HepG2 (cell line): ENCODE data around the gene CELF5. TPM values are rescaled to one million over a fixed set of nuclear protein-coding genes. Genes with fewer than 3 reads are reported as not detected.

Source experiments
- ATAC-seq: fragments of 200-7000 bp; cut with Tn5 transposase; 3 replicates; pipeline ENCODE4 v1.9.1; 2020; ENCODE audit warnings: mild to moderate bottlenecking, moderate library complexity
- BruUV-seq: library from RNA; stranded (reverse); fragments of 400-500 nt; replicated peaks from 2 replicates; lab custom pipeline; 2021; lab: Mats Ljungman, UMichigan
- CTCF ChIA-PET: fragments of 300-600 bp; formaldehyde crosslinking; extraction: SDS; loops from one replicate; lab custom pipeline; 2021; ENCODE audit warnings: low total read pairs, inconsistent platforms, low intra/inter-chr PET ratio; lab: Yijun Ruan, JAX
- POLR2A ChIA-PET: fragments of 350-600 bp; sonication (Branson Sonifier 250); formaldehyde crosslinking; loops from one replicate; lab custom pipeline; 2020; ENCODE audit warnings: antibody characterized with exemption, inconsistent platforms; lab: Yijun Ruan, JAX
- DNase-seq: peaks from one replicate; pipeline ENCODE4 v3.0.0-alpha.2; 2015; ENCODE audit warnings: low spot score
- FAIRE-seq: peaks from 3 replicates; lab custom pipeline; 2011; peaks lifted over from hg19 to GRCh38; lab: Jason Lieb, UNC
- H2AFZ ChIP-seq: one replicate; pipeline ENCODE4 v1.6.1; 2011; ENCODE audit warnings: low read length, inconsistent platforms
- H3K27ac ChIP-seq: fragments of 300-600 bp; 3 replicates; pipeline ENCODE4 v1.8.0; 2011; ENCODE audit warnings: mixed run types, mild to moderate bottlenecking, mixed read lengths, low read length, inconsistent platforms; ENCODE audit not compliant: insufficient read depth; ENCODE audit errors: extremely low read length
- H3K27me3 ChIP-seq, 2 experiments: fragments of 200-600 bp in 1 of 2; 2 replicates in 1 of 2; 3 replicates in 1 of 2; pipeline versions ENCODE4 v1.6.0 to v1.8.0; 2011; ENCODE audit warnings: low read length in 2 of 2, mild to moderate bottlenecking in 2 of 2, moderate library complexity in 2 of 2, inconsistent platforms in 1 of 2; ENCODE audit not compliant: insufficient read depth in 2 of 2, control insufficient read depth in 1 of 2
- H3K36me3 ChIP-seq, 2 experiments: fragments of 200-600 bp in 1 of 2; replicated peaks in 1 of 2; 2 replicates in 1 of 2; 3 replicates in 1 of 2; pipeline versions ENCODE4 v1.5.1 to v1.8.0; 2011; ENCODE audit warnings: low read length in 2 of 2, inconsistent platforms in 1 of 2; ENCODE audit not compliant: insufficient read depth in 2 of 2, control insufficient read depth in 1 of 2
- H3K4me1 ChIP-seq: 2 replicates; pipeline ENCODE4 v1.5.1; 2012; ENCODE audit warnings: low read length, inconsistent platforms; ENCODE audit not compliant: insufficient read depth
- H3K4me2 ChIP-seq: 2 replicates; pipeline ENCODE4 v1.6.0; 2011; ENCODE audit warnings: low read depth, low read length, inconsistent platforms
- H3K4me3 ChIP-seq, 3 experiments: fragments of 200-600 bp in 1 of 3; sonication (generic), shearing (Covaris generic) in 1 of 3; replicated peaks in 1 of 3; 2 replicates each; pipeline ENCODE4 v1.5.1; 2011 to 2016; ENCODE audit warnings: low read length in 3 of 3, inconsistent platforms in 2 of 3, low read depth in 2 of 3, mild to moderate bottlenecking in 2 of 3, control low read depth in 1 of 3, mixed read lengths in 1 of 3; ENCODE audit not compliant: insufficient read depth in 1 of 3
- H3K79me2 ChIP-seq: one replicate; pipeline ENCODE4 v1.6.1; 2011; ENCODE audit warnings: low read length, inconsistent platforms; ENCODE audit not compliant: insufficient read depth
- H3K9ac ChIP-seq: 2 replicates; pipeline ENCODE4 v1.6.0; 2011; ENCODE audit warnings: mild to moderate bottlenecking, low read depth, low read length, inconsistent platforms; ENCODE audit not compliant: insufficient read depth
- H3K9me3 ChIP-seq: 2 replicates; pipeline ENCODE4 v1.5.1; 2012; ENCODE audit warnings: mild to moderate bottlenecking, low read length
- H4K20me1 ChIP-seq: 2 replicates; pipeline ENCODE4 v1.6.0; 2011; ENCODE audit warnings: inconsistent platforms, mild to moderate bottlenecking, low read length, moderate library complexity; ENCODE audit not compliant: insufficient read depth
- ATM ChIP-seq: fragments of 450-650 bp; IDR thresholded peaks from 2 replicates; pipeline ENCODE4 v1.7.1; 2017; ENCODE audit warnings: mild to moderate bottlenecking, borderline replicate concordance
- ELF3 ChIP-seq: IDR thresholded peaks from 2 replicates; pipeline ENCODE4 v1.6.1; 2016; ENCODE audit warnings: missing genetic modification reagents, missing compliant biosample characterization
- HNF4A ChIP-seq: sonication (generic); formaldehyde crosslinking; IDR thresholded peaks from 2 replicates; pipeline ENCODE4 v1.4.0; 2020; ENCODE audit warnings: missing genetic modification reagents
- KLF12 ChIP-seq: sonication (generic); formaldehyde crosslinking; IDR thresholded peaks from 2 replicates; pipeline ENCODE4 v1.4.0; 2020; ENCODE audit warnings: missing genetic modification reagents, borderline replicate concordance
- MLLT10 ChIP-seq: sonication (generic); formaldehyde crosslinking; IDR thresholded peaks from 2 replicates; pipeline ENCODE4 v1.4.0; 2020; ENCODE audit warnings: missing genetic modification reagents
- MYC ChIP-seq: sonication (generic); formaldehyde crosslinking; IDR thresholded peaks from 2 replicates; pipeline ENCODE4 v1.9.0; 2021; ENCODE audit warnings: missing genetic modification reagents, borderline replicate concordance
- SKI ChIP-seq: fragments of 450-650 bp; IDR thresholded peaks from one replicate; pipeline ENCODE4 v1.6.1; 2018; ENCODE audit warnings: mild to moderate bottlenecking; ENCODE audit not compliant: partially characterized antibody
- ZBTB3 ChIP-seq: sonication (generic); formaldehyde crosslinking; IDR thresholded peaks from 2 replicates; pipeline ENCODE4 v1.4.0; 2020; ENCODE audit warnings: low read depth, mild to moderate bottlenecking, moderate library complexity, missing genetic modification reagents, borderline replicate concordance
- WGBS: methylation state at CpG from one replicate; pipeline ENCODE4 v1.1.6; 2017; ENCODE audit warnings: low lambda C conversion rate; 5-methylcytosine and 5-hydroxymethylcytosine counted together
- in situ Hi-C: cut with HindIII; loops from 2 replicates; pipeline ENCODE4 v1.10.0; 2017; ENCODE audit warnings: low pct_unique_long_range_greater_than_20kb; ENCODE audit not compliant: extremely low pct_ligation_motif_present
- intact Hi-C: fragments of 100-400 bp; cut with micrococcal nuclease; formaldehyde crosslinking; loops from one replicate; pipeline ENCODE4 v1.10.0; 2022; ENCODE audit not compliant: unreplicated experiment
- polyA plus RNA-seq, 8 experiments: library from polyadenylated mRNA; depleted of rRNA in 3 of 8; stranded (reverse) in 7 of 8; unstranded in 1 of 8; fragments of >200 nt; fragmentation: Illumina TruSeq in 4 of 8; extraction: Trizol in 4 of 8; gene quantifications; 2 replicates each; pipeline versions ENCODE4 v1.2.1 to v1.2.3, GENCODE V29; 2011 to 2016; ENCODE audit warnings: low read depth in 4 of 8, missing spikeins in 1 of 8, mixed read lengths in 1 of 8; ENCODE audit not compliant: insufficient read depth in 1 of 8
- total RNA-seq, 5 experiments: library from RNA; depleted of rRNA; stranded (reverse); fragments of >200 nt; fragmentation: Illumina TruSeq; extraction: Trizol; gene quantifications; 2 replicates each; pipeline ENCODE4 v1.2.3, GENCODE V29; 2016; ENCODE audit warnings: low read depth in 1 of 5
- TF ChIP-seq, protein P1 (sequence below): sonication (generic); formaldehyde crosslinking; IDR thresholded peaks from 2 replicates; pipeline ENCODE4 v1.4.0; 2020; ENCODE audit warnings: missing genetic modification reagents
- TF ChIP-seq, protein P2 (sequence below): sonication (generic); formaldehyde crosslinking; IDR thresholded peaks from 2 replicates; pipeline ENCODE4 v1.4.0; 2020; ENCODE audit warnings: missing genetic modification reagents

The CELF5 gene
- total and polyA plus RNA-seq, 2 of the 13 experiments (the other 11 are each of a cell fraction or from before 2014, with no cell fraction given): 0.31 to 0.84 TPM

DNA sequence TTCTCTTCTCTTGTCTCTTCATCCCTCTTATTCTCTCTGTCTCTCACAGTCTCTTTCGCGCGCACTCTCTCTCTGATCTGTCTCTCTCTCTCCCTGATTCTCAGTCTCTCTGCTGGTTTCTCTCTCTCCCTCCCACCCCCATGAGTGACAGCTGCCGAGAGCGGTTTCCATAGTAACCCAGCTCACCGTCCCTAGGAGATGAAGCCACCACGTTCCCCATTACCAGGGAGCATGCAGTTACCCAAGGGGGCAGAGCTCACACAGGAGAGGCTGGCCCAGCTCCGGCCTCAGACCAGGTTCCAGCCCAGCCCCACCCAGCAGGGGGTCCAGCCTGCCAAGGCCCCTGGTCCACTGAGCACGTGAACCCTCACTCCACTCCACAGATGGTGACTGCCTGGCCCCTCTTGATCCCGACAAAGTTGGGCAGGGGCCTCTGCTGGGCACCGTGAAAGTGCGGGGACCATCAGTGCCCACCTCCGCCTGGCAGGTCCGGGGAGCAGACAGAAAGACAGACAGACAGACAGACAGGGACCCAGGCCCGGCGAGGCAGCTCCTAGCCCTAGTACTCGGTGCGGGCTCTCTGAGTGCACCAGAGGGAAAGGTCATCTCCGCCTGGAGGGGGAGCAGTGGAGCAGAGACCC lies 50.6 kb downstream of the CELF5 start (continued):
- TF ChIP-seq, protein P1, sequence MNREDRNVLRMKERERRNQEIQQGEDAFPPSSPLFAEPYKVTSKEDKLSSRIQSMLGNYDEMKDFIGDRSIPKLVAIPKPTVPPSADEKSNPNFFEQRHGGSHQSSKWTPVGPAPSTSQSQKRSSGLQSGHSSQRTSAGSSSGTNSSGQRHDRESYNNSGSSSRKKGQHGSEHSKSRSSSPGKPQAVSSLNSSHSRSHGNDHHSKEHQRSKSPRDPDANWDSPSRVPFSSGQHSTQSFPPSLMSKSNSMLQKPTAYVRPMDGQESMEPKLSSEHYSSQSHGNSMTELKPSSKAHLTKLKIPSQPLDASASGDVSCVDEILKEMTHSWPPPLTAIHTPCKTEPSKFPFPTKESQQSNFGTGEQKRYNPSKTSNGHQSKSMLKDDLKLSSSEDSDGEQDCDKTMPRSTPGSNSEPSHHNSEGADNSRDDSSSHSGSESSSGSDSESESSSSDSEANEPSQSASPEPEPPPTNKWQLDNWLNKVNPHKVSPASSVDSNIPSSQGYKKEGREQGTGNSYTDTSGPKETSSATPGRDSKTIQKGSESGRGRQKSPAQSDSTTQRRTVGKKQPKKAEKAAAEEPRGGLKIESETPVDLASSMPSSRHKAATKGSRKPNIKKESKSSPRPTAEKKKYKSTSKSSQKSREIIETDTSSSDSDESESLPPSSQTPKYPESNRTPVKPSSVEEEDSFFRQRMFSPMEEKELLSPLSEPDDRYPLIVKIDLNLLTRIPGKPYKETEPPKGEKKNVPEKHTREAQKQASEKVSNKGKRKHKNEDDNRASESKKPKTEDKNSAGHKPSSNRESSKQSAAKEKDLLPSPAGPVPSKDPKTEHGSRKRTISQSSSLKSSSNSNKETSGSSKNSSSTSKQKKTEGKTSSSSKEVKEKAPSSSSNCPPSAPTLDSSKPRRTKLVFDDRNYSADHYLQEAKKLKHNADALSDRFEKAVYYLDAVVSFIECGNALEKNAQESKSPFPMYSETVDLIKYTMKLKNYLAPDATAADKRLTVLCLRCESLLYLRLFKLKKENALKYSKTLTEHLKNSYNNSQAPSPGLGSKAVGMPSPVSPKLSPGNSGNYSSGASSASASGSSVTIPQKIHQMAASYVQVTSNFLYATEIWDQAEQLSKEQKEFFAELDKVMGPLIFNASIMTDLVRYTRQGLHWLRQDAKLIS: no peak
- no peak for TF ChIP-seq ATM
- no peak for TF ChIP-seq ELF3 (CRISPR knock-in tag)

DNA sequence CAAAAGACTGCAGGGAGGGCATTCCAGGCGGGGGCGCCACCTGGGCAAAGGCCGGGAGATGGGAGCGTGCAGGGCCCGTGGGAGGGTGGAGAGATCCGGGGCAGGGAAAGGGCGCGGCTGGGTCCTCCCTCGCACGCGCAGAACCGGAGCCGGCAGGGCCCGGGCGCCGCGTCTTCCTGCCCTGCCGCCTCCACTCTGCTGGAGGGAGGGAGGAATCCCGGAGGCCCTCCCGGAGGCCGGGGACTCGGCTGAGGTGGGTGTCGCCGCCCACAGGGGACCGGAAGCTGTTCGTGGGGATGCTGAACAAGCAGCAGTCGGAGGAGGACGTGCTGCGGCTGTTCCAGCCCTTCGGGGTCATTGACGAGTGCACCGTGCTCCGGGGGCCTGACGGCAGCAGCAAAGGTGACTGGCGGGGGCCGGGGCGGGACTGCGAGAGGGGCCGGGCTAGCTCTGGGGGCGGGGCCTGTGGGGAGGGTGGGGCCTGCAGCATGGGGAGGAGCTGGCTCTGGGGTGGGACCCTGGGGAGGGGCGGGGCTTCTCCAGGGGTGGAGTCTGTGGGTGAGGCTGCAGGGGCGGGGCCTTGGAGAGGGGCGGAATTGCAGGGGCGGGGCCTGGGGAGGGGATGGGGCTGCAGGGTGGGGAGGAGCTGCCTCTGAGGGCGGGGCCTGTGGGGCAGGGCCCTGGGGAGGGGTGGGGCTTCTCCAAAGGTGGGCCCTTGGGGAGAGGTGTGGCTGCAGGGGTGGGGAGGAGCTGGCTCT lies 51.3 kb downstream of the CELF5 start:
- Histone ChIP-seq H3K36me3 (no peaks in the 10 kb centered on the region), H4K20me1 (no peaks in the 10 kb centered on the region), H3K4me1 (peaks cover 30% of the 10 kb centered on the region), H2AFZ (no peak overlapping the region), H3K79me2 (no peaks in the 10 kb centered on the region), H3K9me3 (no peaks in the 10 kb centered on the region), H3K4me3 (peak overlapping the region; percentile 16 to 78 (median 68); a peak in 5 of 6 replicates), H3K27ac (peak overlapping the region; percentile 51), H3K4me2 (peak overlapping the region; percentile 95), H3K27me3 (peaks cover 4 to 26% of the 10 kb centered on the region in 2 experiments; a peak in 3 of 5 replicates), H3K9ac (peak overlapping the region; percentile 49)
- intact Hi-C loops: no loop called here
- BruUV-seq: no TSS peak
- peak; percentile 78 for ATAC-seq
- in situ Hi-C loops: no loop called here
- peak; percentile 77 for DNase-seq
- no peak for FAIRE-seq
- WGBS: 0% methylated on average over 10 of the region's 45 CpGs
- POLR2A ChIA-PET: interaction anchor here (1.1 to 2.3 kb wide), 8 partner anchors 9 to 487 kb away, joined by 5 to 55 read pairs (median 6); partner anchors contain the start of genes MRPL54 and ZNF556
- CTCF ChIA-PET: interaction anchor here (1.1 to 1.3 kb wide), 3 partner anchors 9 to 325 kb away, joined by 3 to 4 read pairs (median 3); no protein-coding TSS in a partner anchor
- peak; percentile 10; the same call in 1 of the 2 replicates for TF ChIP-seq HNF4A
- TF ChIP-seq MYC: peak; percentile 55; the same call in 1 of the 2 replicates
- 0 out of 2 replicates have a peak, but pooled peaks have one; percentile 34 for TF ChIP-seq ZBTB3
- TF ChIP-seq SKI: peak; percentile 20
- 0 out of 2 replicates have a peak, but pooled peaks have one; percentile 59 for TF ChIP-seq KLF12 (CRISPR knock-in tag)
- TF ChIP-seq, protein P2, sequence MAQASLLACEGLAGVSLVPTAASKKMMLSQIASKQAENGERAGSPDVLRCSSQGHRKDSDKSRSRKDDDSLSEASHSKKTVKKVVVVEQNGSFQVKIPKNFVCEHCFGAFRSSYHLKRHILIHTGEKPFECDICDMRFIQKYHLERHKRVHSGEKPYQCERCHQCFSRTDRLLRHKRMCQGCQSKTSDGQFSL (CRISPR knock-in tag): no peak
- TF ChIP-seq MLLT10 (CRISPR knock-in tag): no peak
